ENCODE measurements around the gene TSR3.

Gene TSR3

GRCh38 chr16:1351582-1352362 lies at the start of gene TSR3, which contains the start of gene GNPTG:
TSR3 (minus strand) TSS chr16:1351878; CDS start chr16:1351804, 74 bp downstream.
GNPTG (plus strand) TSS chr16:1351931; CDS start chr16:1351966, 35 bp downstream.
- peak; percentile 91 for DNase-seq (ENCODE audit: low spot score)

- no peak for DNase-seq (ENCODE audit: low spot score)
Observed at GRCh38 chr16:1401061-1401757, 49.5 kb upstream of the TSR3 start.

DNA sequence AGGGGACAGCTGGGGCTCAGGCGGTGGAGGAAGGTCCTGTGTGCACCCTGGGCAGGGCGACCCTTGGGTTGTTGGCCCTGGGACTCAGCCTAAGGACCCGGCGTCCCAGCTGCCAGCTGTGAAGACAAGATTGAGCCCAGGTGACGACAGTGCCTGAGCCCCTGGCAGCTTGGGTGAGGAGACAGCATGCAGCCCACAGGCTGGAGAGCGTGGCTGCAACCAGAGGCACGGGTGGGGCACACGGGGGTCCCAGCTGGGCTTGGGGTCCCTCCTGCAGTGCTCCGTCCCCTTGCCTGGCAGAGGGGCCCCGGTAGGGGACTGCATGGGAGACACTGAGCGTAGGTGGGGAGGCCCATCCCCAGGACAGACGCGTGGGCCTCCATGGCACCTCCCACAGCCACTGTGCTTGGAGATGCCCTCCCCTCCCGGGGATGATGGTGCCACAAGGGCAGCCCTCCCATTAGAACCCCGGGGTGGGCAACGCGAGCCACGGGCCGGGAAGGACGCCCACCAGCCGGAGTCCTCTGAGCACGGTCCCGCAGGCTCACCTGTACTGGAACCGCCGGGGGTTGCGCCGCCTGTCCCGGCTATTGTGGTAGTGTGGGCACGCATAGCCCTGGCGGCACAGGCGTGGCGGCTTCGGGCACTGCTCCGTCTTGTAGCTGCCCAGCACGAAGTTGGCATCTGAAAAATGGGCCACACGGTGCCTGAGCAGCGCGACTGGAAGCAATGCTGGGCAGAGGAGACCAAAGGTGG lies 47.3 kb upstream of the TSR3 start:
- no peak for DNase-seq (ENCODE audit: low spot score)

DNA sequence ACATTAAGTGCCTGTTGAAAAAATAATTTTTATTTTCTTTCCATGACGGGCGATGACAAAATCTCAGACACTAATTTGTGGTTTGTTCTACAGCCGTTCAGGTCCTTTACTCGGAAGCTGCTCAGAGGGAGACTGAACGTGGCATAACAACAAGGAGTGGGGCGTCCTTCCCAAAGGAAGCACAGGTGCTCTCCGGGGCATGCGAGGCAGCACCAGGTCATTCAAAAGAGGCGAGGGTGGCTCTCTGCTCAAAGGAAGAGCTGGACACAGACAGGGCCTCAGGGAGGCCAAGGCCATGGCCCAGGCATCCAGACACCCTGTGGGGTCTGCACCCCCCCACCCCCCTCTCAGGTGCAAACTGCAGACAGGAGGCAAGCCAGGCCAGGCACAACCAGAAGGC lies 46.7 kb upstream of the TSR3 start:
- no peak for DNase-seq (ENCODE audit: low spot score)

DNA sequence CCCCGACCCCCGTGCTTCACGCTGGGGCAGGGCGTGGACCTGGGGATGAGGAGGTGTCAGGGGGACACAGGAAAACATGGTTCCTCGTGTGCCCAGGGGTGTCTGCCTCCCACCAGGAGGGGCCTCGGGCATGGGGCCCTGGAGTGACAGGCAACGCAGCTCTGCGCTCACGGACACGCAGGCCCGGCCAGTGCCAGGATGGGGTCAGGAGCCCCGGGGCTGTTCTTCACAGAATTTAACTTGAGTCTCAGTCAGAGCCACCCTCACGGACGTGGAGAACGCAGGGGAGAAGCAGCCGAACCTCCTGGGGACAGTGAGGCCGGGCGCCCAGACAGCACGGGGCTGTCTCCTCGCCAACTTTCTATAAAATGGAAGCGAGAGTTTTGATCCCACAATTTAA lies 46.1 kb upstream of the TSR3 start:
- DNase-seq (ENCODE audit: low spot score), result no peak

- no peak for DNase-seq (ENCODE audit: low spot score)
Observed at GRCh38 chr16:1395444-1396031, 43.9 kb upstream of the TSR3 start.

DNA sequence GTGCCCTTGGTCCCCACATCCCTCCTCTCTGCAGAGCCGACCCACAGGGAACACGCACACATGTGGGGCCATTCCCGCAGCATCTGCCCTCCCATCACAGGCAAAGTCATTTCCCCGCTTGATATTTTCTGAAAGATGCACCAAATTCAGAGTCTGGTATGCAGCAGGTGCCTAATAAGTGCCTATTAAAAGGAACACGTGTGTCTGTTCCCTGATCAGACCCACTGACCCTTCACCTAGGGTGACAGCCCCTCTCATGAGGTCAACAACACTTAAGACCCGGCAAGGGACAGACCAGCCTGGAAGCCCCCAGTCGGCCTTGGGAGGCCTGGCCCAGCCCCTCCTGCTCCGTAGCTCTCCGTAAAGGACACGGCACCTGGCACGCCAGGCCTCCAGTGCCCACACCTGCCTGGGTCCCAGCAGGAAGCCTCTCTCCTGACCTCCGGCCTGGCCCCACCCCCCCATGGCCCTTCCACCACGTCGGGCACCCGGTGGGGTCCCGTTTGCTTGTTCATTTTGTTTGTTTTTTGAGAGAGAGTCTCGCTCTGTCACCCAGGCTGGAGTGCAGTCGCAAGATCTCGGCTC lies 42.8 kb upstream of the TSR3 start:
- DNase-seq (ENCODE audit: low spot score), result no peak

DNA sequence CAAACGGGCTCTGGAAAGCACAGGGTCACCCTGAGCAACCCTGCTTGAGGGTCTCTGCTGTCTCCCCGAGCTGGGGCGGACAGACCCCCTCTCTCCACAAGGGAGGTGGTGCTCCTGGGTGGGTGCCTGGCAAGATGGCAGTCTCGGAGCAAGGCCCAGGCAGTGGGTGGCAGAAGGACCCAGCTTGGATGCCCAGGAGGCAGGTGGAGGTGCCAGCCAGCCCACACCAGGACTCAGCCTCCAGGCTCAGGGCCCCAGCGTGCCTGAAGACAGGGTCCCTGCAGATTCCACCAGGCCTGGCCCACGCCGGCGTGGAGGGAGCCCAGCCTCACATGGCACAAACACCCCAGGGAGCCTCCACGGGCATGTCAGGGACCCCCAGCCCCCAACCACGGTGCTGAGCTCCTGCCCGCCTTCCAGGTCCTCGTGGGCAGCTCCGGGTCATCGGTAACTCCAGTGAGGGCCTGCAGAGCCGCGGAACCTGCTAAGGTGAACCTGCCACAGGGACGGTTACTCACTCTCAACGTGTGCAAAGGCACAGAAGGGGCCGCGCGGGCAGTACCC lies 42.0 kb upstream of the TSR3 start:
- DNase-seq (ENCODE audit: low spot score), result no peak

DNA sequence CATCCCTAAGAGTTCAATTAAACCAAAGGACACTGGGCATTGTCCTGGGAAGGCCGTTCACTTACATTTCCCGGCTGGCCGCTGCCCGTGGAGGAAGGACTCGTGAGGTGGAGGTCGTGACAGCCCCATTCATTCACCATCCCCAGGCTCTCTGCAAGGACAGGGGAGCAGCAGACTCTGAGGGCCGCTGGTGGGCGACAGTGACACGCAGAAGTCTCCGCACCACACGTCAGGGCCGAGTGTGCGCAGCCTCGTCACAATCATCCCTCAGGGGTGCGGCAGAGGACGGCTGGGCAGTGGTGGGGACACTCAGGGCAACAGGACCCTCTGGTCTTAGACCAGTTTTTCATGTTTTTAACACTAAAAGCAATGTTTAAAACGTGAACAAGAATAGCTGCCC lies 41.1 kb upstream of the TSR3 start:
- no peak for DNase-seq (ENCODE audit: low spot score)

DNA sequence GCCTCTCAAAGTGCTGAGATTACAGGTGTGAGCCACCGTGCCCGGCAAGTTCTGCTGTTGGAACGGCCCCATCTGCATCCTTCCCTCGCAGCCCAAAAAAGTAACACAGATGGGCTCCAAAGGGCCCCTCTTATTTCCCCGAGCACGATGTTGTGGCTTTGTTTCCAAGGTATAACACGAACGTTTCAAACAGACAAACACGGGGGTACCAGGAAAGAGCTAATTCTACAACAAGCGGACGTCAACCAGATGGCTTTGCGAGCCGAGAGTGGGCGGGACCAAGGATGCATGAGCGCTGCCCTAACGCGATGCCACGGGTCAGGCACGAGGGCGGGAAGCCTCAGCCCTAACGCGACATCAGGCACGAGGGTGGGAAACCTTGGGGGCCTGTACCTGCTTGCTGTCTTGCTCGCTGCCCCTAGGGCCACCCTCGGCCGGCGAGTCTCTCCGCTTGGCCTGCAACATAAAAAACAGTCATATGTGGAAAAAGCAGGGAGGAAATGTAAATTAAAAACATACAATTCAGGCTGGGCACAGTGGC lies 38.6 kb upstream of the TSR3 start:
- DNase-seq (ENCODE audit: low spot score), result no peak

GRCh38 chr16:1389762-1390161 lies 38.1 kb upstream of the TSR3 start:
- no peak for DNase-seq (ENCODE audit: low spot score)

GRCh38 chr16:1387331-1387730 lies 35.7 kb upstream of the TSR3 start:
- no peak for DNase-seq (ENCODE audit: low spot score)

DNA sequence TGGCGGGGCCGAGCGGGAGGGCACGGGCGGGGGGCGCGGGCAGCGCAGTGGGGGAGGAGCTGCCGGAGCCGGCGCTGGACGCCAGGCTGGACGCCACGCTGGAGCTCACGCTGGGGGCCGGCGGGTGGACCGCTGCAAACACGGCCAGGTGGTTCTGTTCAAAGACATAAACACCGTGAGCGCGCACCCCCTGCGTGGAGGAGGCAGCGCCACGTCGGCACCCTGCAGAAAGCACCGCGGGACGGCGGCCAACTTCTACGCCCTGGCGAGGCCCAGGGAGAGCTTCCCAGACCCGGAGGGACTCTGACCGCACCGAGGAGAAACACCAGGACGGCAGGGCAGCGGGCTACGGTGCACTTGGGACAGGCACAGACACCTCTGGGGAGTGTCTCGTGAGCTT lies 33.6 kb upstream of the TSR3 start:
- DNase-seq (ENCODE audit: low spot score), result no peak

- DNase-seq (ENCODE audit: low spot score), result no peak
Observed at GRCh38 chr16:1383556-1383955, 31.9 kb upstream of the TSR3 start.

GRCh38 chr16:1381612-1382406 lies 30.1 kb upstream of the TSR3 start:
- DNase-seq (ENCODE audit: low spot score), result no peak

GRCh38 chr16:1380195-1380594 lies 28.5 kb upstream of the TSR3 start:
- DNase-seq (ENCODE audit: low spot score), result no peak

GRCh38 chr16:1379304-1380076 lies 27.8 kb upstream of the TSR3 start:
- DNase-seq (ENCODE audit: low spot score), result peak; percentile 90

DNA sequence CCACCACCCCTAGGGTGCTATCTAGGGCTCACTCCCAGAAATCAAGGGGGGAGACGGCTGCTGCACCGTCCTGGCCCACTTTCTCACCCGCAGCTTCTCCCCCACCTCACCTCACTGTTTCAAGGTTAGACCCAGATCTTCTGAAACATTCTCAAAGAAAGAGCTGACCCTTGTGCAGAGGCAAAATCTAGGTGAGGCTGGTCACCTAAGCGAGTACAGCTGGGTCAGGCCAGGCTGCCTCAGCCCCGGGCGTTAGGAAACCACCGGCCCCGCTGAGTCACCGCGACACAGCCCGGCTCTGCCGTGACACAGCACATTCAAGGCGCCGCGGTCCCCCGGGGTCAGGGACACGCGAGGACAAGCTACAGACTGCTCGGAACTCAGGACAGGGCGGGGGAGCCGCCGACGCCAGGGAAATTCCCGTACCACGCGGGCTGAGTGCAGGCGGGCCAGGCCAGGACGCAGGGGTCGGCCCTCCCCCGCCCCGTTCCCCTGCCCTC lies 27.2 kb upstream of the TSR3 start:
- peak; percentile 79 for DNase-seq (ENCODE audit: low spot score)

DNA sequence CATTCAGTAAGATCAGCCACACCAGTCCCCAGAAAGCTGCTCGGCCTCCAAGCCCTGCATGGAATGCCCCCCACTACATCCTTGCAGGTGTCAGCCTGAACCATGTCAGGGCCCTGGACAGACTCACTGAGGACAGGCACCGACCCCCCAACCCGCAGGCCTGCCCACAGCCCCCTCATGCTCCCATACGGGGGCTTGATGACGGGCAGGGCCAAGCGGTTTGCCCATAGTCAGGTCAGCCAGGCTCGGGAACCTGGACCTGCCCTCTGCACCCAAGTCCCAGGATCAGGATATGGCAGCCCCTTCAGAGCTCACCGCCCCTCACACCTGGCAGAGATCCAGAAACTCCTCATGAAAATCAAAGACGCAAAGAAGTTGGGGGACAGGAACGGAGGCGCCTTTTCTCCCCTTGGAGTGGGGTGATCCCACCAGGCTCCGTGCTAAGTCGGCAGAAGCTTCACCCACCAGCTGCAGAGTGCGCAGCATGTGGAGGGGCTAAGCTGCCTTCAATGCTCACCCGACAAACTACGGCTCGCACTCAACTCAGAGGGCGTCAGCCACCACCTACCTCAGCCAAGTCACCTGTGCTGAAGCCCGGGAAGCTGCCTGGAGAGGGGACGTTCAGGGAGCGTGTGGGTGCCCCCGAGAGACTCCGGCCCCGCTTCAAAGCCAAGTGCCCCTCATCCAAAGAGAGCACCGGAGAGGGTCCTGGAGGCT lies 26.6 kb upstream of the TSR3 start:
- DNase-seq (ENCODE audit: low spot score), result no peak
